ENCODE measurements around the gene PRKCZ.

DNA sequence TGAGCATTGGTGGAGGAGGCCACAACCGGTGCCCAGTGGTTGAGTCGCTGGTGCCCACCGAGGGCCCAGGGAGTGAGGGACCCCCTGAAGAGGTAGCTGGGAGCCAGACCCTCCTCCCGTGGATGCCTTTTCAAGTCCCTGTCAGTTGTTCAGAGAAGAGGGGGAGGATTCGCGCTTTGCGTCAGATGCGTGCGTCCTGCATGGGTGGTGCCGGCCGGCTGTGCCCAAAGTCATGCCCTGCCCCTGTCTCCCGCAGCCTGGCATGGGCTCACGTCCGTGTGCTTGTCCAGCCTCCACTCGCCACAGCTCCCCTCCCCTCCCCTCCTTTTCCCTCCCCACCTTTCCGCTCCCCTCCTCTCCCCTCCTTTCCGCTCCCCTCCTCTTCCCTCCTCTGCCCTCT, 45.2 kb downstream of the PRKCZ start:
- TF ChIP-seq, protein P1, sequence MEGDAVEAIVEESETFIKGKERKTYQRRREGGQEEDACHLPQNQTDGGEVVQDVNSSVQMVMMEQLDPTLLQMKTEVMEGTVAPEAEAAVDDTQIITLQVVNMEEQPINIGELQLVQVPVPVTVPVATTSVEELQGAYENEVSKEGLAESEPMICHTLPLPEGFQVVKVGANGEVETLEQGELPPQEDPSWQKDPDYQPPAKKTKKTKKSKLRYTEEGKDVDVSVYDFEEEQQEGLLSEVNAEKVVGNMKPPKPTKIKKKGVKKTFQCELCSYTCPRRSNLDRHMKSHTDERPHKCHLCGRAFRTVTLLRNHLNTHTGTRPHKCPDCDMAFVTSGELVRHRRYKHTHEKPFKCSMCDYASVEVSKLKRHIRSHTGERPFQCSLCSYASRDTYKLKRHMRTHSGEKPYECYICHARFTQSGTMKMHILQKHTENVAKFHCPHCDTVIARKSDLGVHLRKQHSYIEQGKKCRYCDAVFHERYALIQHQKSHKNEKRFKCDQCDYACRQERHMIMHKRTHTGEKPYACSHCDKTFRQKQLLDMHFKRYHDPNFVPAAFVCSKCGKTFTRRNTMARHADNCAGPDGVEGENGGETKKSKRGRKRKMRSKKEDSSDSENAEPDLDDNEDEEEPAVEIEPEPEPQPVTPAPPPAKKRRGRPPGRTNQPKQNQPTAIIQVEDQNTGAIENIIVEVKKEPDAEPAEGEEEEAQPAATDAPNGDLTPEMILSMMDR (IDR thresholded peaks at IDR 0.05), result no peak
- no peak for TF ChIP-seq ZFX (IDR thresholded peaks at IDR 0.05; ENCODE audit: borderline replicate concordance)
